HG03520 (cell line): ENCODE data around the gene TRMT13.

Source experiments
- ATAC-seq: cut with Tn5 transposase; IDR thresholded peaks from one replicate; pipeline ENCODE4 v1.9.1; 2021; ENCODE audit warnings: mild to moderate bottlenecking, moderate library complexity; ENCODE audit not compliant: unreplicated experiment

The TRMT13 gene, protein sequence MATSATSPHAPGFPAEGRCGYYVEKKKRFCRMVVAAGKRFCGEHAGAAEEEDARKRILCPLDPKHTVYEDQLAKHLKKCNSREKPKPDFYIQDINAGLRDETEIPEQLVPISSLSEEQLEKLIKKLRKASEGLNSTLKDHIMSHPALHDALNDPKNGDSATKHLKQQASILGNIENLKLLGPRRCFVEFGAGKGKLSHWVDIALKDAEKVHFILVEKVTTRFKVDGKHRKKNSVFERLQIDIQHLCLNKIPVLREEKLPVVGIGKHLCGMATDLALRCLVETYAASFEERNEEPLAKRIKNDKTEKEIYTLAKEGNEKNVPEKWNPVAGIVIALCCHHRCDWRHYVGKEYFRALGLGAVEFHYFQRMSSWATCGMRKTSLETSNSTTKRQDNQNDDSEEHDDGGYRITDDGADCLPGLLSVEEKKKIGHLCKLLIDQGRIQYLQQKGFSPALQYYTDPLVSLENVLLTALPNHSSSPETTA

DNA sequence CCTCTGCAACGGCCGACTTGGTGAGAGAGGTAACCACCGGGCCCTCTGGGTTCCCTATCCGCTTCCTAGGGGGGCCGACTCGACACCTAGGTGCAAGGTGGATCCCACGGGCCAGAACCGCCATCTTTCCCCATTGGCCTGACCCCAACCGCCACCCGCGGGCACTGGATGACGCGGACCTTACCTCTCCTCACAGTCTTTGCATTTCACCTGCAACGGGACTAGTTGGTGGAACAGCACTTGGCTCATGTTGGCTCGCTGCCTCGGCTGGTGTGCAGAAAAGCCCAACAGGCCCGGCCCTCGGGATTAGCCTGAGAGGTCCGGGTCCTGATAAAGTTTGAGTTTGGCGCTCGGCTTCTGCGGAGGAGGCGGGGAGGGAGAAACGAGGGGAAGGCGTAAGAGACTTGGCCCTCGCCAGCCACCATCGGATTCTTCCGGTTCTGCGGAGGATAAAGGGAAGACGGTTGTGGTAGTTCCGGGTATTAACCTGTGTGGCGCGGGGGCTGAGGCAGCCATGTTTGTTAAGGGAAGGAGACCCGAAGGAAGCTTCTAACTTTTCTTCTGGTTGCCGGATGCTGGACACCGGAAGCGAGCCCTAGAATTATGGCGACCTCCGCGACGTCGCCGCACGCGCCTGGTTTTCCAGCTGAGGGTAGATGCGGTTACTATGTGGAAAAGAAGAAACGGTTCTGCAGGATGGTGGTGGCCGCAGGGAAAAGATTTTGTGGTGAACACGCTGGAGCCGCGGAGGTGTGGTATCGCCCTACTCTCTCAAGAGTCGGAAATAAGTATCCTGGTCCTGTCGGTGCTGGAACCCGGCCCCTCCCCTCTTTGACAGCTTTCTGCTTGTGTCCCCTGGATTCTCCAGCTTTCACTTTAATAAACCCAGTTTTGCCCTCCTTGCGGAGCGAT lies at the start of gene TRMT13, which contains the start of gene SASS6:
TSS of gene TRMT13 (plus strand) at position 598 of the 912 bp plus-strand sequence. CDS start at position 604, 6 bp downstream.
TSS of gene SASS6 (minus strand) at position 365 of the 912 bp plus-strand sequence. CDS start at position 249, 116 bp downstream.
- peak; percentile 88 for ATAC-seq

DNA sequence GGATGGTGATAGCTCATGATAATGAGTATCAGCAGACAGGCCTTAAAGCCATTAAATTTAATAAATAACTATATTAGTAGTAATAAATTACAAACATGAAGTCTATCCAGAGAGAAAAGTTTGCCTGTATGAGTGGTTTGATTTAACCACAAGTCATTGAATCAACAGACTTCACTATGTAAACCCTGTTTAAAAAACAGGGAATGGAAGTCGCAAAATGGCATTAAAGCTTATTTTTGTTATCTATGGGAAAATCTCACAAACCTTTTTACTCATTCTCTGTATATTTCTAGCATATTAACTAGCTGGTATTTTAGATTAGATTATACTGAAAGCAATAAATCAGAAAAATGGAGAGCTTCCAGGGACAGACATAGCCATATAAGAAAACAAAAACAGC lies 45.6 kb upstream of the TRMT13 start:
- ATAC-seq: no peak

DNA sequence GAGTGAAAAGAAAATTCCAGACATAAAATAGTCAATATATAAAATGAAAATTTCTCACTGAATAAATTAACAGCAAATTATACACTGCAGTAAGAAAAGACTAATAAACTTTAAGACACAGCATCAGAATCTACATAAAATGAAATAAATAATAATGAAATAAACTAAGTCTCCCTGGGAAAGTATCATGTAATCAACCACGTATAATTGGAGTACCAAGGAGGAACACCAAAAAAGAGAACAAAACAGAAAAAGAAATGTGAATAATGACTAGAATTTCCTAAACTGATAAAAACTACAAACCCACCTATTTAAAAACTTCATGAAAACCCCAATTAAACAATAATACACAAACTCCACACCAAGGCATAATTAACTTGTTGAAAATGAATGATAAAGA lies 43.9 kb upstream of the TRMT13 start:
- ATAC-seq: no peak

DNA sequence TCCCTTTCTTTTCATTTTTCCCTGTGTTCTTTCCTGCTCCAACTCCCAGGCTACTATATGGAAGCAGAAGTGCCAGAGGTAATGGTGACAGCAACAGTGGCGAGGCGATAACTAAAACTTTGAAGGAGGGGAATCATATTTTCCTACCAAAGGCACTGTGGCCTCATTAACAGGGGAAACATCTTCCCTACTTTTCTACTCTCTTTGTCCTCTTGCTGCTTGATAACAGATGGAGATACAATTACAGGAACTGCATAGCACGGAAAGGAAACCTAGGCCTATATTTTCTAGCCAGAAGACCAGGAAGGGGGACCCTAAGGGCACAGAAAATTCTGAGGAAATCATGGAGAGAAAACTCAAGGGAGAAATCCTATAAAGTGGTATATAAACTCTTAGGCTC lies 42.5 kb upstream of the TRMT13 start:
- no peak for ATAC-seq

DNA sequence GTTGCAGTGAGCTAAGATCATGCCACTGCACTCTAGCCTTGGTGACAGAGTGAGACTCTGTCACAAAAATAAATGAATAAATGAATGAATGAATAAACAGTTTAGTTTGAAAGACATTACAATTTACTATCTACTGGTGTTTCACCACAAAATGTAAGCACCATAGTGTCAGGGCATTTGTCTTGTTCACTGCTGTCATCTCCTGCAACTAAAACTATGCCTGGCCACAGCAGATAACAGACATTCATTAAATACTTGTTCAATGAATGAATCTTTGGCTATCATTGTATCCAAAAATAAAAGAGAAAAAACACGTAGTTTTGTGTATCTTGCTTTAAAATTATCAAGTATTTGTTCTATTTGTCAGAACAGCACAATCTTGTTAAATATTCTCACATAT lies 32.8 kb upstream of the TRMT13 start:
- ATAC-seq: no peak

DNA sequence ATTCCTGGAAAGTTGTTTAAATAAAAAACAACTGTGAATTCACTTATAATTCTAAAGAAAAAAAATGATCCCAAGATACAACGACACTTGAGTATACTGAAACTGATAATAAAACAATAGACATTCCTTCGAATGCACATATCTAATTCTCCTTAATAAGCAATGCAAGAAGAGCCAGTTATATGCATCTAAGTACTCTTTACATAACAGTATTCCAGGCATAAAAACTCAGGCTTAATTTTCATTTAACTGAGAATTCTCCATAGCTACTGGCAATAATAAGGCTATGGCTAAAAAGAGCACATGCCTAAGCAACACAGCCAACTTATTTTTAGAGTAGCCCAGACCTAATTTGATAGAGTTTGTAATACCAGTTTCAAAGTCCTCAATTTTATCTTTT lies 31.4 kb upstream of the TRMT13 start:
- no peak for ATAC-seq

DNA sequence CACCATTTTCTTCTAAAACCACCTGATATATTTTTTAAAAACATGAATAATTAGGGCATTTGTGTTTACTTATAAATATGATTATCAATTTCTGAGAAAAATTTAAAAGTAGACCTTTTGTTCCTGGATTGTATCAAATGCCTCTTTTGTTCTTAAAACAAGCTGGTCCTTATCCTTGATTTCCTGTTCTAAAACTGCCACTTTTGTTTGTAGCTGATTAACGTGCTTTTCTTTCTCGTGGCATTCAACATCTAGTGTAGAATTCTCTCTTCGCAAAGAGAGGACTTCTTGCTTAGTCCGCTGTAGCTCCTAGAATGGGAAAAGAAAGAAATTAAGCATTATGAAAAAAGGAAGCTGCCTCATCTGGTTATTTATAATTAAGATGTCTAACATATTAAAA lies 25.3 kb upstream of the TRMT13 start:
- no peak for ATAC-seq

DNA sequence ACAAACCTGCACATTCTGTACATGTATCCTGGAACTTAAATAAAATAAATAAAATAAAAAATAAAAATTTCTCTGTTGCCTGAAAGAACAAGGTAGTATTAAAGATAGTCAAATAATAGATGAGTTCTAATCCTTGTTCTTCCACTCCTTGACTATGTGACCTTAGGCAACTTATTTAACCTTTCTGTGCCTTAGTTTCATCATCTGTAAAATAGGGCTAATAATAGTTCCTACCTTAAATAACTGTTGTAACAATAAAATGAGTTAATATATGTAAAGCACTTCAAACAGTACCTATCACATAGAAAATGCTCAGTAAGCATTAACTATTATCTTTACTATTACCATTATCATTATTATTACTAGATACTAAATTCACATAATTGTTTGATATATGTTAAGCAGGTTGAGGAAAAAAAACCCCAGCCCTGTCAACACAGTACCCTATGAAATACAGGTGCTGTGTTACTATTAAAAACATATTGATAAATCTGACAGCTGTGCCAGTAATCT lies 23.4 kb upstream of the TRMT13 start:
- no peak for ATAC-seq

DNA sequence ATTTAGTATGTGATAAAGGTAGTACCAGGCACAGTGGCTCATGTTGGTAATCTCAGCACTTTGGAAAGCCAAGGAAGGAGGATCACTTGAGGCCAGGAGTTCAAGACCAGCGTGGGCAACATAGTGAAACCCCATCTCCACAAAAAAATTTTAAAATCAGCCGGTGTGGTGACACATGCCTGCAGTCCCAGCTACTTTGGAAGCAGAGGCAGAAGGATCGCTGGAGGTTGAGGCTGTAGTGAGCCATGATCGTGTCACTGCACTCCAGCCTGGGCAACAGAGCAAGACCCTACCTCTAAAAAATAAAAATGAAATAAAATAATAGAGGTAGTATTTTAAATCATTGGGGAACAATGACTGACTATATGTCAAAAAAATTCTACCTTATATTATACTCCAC lies 17.4 kb upstream of the TRMT13 start:
- no peak for ATAC-seq

DNA sequence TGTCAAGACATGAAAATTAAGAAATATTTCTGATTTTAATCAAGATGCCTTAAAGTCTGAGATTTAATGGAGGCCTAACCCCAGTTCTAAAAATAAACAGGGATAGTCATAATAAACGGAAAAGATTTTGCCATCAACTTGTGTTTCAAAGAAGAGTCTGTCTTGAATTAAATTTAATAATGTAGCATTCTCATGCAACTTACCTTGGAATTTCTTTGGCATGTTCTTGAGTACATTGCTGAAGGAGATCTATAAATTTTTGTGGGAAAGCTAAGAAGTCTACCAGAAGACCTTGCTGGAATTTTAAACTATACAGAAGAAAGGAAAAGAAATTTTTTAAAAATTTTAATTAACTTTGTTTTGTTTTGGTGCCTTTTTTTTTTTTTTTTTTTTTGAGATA lies 10.8 kb upstream of the TRMT13 start:
- no peak for ATAC-seq

DNA sequence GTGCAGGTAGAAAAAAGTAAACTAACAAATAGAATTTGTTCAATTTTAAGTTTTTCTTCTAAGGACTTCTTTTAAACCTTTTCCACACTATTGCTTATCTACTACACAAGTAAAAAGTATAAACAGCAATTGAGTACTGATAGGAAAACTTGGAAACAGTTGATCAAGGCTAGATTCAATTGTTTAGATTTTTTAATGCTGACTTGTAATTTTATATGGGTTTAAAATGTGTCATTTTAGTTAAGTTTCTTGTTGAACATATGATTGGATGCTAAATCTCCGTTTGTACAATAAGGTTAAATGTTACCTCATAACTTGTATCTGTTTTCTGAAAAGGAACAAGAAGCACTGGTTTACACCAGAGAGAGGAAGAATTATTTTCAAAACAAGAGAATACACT lies 5.7 kb upstream of the TRMT13 start:
- no peak for ATAC-seq

DNA sequence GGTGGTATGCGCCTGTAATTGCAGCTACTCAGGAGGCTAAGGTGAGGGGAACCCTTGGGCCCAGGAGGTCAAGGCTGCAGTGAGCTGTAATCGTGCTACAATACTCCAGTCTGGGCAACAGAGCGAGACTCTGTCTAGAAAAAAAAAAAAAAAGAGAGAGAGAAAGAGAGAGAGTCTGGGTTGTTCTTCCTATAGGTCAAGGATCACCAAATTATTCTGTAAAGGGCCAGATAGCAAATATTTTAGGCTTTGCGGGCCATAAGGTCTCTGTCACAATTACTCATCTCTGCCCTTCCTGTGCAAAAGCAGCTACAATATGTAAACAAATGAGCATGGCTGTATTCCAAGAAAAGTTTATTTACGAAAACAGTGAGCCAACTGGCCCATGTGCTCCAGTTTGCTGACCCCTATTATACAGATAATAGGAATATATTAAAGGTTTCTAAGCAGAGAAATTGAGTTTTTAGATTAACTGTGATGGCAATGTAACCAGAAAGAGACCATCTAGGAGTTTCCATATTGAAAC lies 2.3 kb upstream of the TRMT13 start:
- ATAC-seq: no peak

DNA sequence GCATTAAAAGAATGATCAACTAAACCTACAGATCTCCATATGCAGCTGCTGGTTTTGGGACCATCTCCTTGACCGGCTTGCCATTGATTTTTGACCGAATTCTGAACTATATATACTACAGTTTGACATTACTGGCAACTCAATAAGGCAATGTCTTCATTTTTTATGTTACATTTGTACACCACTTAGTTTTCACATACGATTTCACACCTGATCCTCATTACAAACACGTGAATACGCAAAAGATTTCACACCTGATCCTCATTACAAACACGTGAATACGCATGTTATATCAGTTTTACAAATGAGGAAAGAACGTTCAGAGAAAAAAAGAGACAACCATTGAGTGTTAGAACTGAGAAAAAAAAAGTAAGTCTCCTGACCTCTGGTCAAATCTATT lies 1.3 kb upstream of the TRMT13 start:
- no peak for ATAC-seq

DNA sequence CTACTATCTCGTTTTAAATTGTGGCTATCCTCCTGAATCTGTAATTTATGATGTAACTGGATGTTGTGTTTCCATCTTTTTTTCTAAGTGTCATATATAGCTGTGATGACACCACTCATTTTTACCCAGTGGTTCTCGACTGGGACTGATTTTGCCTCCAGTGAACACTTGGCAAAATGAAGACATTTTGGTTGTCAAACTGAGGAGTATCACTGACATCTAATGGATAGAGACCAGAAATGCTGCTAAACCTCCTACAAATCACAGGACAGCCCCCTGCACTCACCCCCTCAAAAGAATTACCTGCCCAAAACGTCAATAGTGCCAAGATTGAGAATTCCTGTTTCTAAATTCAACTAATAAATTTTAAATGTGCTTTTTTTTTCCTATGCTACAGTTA lies 1.9 kb downstream of the TRMT13 start:
- no peak for ATAC-seq

DNA sequence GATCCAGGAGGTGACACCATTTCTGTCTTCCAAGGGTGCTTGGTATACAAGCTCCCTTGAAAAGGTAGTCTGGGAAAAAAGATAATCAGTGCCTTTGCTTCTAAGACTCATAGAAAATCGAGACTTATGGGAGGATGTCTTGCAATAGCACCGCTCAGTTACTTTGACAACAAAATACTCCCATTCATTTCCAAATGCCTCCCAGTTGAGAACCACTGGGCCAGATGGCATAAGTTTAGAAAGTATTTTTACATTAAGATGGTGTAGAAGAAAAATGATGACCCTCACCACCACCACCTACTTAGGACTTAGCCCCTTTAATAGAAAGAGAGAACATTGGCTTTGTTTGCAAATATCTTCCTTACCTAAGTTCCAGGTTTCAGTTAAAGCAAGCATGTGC lies 4.6 kb downstream of the TRMT13 start:
- no peak for ATAC-seq

DNA sequence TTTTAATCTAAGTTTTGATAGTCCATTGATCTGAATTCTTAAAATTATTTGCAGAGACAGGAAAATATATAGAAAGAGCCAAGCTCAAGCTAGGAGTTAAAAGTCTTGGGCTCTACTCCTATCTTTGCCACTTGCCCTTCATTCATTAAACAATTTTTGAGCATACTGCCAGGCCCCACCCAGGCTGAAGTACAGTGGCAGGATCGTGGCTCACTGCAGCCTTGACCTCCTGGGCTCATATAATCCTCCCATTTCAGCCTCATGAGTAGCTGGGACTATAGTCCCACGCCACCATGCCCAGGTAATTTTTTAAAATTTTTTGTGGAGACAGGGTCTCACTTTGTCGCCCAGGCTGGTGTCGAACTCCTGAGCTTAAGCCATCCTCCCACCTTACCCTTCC lies 8.2 kb downstream of the TRMT13 start:
- ATAC-seq: no peak

DNA sequence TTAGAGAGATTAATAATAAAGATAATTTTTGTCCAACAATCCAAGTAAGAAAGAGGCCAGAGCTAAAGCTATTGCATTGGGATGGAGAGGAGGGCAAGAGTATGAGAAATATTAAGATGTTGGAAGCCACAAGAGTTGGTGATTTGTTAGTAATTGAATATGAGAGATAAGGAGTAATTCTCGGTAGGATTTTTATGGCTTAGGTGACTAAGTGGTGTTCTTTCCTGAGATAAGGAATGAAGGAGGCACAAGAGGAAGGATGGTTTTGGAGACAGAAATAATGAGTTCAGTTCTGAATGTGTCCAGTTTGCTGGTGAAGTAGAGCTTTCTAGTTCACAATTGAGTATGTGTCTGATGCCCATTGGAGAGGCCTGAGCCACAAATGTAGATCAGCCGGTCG lies 9.4 kb downstream of the TRMT13 start:
- ATAC-seq: no peak

DNA sequence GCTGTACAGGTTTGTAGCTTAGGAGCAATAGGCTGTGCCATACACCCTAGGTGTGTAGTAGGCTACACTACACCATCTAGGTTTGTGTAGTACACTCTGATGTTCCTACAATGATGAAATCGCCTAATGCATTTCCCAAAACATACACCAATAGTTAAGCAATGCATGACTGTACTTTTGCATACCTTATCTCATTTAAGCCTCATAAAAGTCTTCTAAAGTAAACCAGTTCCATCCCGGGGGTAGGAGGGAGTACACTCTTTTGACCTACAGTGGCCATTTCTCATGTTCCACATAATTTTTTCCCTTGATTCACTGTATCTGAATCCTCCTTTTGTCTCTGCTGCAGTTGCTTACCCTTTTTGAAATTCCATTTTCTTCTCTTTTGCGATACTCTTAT lies 12.2 kb downstream of the TRMT13 start:
- no peak for ATAC-seq

DNA sequence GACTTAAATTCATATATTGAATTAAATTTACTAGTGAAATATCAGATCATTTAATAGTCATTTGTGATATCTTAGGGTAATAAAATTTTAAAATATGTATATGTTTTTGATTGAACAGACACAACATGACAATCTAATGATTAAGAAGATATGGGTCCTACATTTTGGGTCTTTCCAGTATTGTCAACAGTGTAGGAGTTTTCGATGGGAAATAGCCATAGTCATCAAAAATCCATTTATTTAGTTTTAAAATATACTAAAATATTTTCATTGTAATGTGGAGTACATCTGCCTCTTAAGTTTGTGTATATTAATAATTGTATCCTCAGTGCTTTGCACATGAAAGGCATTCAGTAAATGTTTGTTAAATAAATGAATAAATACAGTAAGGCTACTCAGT lies 14.0 kb downstream of the TRMT13 start:
- ATAC-seq: no peak

DNA sequence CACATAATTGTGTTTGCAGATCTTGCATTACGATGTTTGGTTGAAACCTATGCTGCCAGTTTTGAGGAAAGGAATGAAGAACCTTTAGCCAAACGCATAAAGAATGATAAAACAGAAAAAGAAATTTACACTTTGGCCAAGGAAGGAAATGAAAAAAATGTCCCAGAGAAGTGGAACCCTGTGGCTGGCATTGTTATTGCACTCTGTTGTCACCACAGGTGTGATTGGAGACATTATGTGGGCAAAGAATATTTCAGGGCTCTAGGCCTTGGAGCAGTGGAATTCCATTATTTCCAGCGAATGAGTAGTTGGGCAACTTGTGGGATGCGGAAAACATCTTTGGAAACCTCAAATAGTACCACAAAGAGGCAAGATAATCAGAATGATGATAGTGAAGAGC lies 14.9 kb downstream of the TRMT13 start:
- ATAC-seq: no peak

DNA sequence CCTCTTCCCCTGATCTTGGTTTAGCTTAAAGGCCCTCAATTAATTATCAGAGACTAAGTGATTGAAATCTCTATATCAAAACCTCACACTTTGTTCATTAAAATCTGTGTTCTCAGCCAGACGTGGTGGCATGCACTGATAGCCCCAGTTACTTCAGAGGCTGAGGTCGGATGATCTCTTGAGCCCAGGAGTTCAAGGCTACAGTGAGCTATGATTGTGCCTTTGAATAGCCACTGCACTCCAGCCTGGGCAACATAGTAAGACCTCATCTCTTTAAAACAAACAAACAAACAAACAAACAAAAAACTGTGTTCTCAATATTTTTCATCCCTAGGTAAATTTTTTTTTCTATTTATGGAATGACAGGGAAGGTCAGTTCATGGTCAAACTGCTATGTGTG lies 18.7 kb downstream of the TRMT13 start:
- ATAC-seq: no peak
